NAMALWA (cell line): ENCODE measurements around the gene PLD5.
"Not testable (repeated sequence)": the region's sequence is repeated elsewhere in the genome, so short reads cannot be mapped to it uniquely, and the experiment has no call there.

Source experiments
- DNase-seq: peaks from one replicate; pipeline ENCODE4 v3.0.0-alpha.2; 2015; ENCODE audit warnings: low spot score

Gene PLD5

DNA sequence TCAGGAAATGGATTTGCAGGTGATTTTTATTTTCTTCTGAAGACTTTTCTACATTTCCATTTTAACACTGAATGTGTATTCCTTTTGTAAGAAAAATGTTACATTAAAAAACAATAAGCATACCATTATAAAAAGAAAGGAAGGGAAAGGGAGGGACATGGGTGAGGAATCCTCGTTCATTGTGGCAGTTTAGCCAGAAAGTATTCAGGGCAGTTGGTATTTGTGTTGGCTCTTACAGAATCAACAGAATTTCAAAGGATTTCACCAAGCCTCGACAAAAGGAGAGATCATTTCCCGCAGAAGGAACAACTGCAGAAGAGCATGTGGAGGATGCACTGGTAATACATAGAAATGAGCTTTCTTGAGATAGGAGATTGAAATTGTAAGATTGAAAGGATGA is 35.0 kb downstream of the PLD5 start:
- no peak for DNase-seq

DNA sequence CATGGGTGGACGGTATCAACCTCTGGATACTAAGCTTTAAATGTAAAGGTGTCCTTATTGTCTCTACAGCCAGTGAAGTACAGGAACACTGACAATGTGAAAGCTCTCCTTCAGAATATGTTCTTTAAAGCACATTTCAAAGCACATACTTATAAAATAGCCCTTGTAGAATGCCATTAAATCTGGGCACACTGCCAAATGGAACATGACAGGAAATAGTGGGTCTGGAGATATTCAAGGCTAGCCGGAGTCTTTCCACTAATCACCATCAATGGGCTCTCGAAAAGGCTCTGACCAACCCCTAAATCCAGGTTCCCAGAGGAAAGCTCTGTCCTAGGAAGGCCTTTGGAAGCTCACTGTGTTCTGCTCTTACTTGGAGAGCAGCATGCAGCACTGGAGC is 46.6 kb downstream of the PLD5 start:
- DNase-seq = no peak

DNA sequence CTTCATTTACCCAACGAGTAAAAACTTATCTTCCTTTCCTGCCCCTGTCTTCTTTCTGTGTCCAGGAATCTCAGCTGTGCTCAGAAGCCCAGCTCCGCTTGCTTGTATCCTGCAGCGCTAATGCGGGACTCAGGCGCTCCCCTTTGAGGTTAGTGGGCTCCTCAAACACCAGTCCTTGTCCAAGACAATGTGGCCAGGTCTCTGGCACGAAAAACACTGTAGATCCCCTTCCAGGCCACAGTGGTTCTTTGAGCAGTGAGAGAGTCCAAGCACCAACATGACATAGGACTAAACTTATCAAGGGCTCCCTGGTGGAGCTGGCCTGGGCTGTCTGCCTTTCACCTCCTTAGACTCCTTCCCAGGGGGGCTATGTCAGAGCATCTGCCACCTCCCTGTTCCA is 53.7 kb downstream of the PLD5 start:
- DNase-seq = no peak

DNA sequence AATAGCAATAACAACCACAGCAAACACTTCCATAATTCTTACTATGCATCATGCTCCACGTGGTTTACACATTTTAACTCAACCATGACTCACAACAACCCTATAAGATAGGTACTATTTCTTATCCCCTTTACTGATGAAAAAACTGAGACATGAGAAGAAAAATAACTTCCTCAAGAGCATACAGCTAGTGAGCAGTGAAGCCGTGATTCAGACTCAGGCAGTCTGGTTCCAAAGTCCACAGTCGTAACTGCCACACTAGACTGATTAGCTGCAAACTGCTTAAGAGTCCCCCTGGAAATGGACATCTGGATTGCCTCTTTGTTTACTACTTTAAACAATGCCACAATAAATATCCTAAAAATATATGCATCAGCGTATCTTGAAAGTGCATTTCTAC is 55.7 kb downstream of the PLD5 start:
- no peak for DNase-seq

- peak; percentile 41 for DNase-seq
These were observed 56.8 kb downstream of the PLD5 start for GRCh38 chr1:242467556-242468145.

DNA sequence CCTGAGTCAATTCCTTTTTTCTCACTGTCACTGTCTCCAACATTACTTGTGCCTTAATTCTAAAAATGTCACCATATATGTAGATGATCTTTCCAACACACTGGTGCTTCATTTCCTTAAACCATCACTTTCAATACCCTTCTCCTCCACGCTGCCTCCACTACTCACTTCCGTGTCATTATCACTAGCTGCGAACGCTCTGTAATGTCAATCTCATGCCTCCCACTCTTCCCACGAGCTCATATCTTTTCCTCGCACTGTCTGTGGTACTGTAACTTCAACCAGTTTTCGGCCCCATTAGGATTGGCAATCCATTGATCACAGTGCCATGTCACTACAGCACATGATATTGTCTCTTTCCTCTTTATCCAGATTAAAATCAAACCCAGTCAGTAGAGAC is 61.6 kb downstream of the PLD5 start:
- DNase-seq = no peak

GRCh38 chr1:242459740-242460139 is 64.8 kb downstream of the PLD5 start:
- not testable (repeated sequence) for DNase-seq

GRCh38 chr1:242456726-242457269 is 67.7 kb downstream of the PLD5 start:
- DNase-seq = no peak

GRCh38 chr1:242455052-242455361 is 69.5 kb downstream of the PLD5 start:
- no peak for DNase-seq

DNA sequence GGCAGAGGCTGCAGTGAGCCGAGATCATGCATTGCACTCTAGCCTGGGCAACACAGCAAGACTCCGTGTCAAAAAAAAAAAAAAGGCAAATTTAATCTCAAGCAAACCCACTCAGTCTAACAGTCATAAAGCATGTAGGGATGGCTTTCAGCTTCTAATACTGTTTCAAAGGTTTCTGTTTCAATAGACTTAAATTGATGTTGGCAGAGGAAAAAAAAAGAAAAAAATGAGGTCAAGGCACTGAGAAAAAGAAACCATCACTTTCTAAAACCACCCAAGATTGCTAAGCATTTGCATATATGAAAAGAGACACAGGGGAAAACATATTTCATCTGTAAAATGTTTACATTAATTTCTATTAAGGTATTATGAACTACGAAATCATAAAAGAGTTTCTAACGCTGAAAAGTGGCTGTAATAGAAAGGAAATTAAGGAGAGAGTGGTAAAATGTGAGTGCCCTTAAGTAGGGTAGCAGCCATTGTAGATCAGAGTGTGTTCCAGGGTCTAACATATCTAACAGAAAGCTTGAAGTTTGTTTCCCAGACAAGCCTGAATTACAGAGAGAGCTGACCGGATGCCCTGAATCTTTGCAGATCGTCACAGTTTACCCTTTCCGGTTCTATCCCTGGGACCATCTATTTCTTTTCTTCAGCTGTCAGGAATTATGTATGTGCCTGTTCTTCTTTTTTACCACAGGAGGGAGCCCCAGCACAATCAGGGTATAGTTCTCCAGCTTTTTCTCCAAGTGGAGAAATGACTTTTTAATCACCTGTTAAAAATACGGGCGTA is 70.0 kb downstream of the PLD5 start:
- DNase-seq = peak; percentile 48

GRCh38 chr1:242452573-242452972 is 71.9 kb downstream of the PLD5 start:
- no peak for DNase-seq

DNA sequence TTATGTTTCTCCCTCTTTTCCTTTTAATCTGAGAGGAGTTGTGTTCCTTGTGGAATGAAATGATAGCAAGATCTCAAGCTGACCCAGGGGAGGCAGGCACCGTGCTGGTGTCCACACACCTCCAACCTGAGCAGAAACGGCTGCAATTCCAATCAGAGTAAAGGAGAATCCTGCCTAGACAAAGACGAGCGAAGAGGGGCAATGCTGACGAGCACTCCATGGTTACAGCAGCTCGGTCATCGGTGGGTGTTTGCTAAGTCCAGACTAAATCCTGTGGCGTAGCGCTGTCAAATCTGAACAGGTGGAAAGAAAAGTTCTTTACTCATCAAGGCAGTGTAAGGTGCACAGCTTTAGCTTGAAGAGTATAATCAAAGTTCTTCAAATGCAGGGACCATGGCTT is 74.8 kb downstream of the PLD5 start:
- no peak for DNase-seq

DNA sequence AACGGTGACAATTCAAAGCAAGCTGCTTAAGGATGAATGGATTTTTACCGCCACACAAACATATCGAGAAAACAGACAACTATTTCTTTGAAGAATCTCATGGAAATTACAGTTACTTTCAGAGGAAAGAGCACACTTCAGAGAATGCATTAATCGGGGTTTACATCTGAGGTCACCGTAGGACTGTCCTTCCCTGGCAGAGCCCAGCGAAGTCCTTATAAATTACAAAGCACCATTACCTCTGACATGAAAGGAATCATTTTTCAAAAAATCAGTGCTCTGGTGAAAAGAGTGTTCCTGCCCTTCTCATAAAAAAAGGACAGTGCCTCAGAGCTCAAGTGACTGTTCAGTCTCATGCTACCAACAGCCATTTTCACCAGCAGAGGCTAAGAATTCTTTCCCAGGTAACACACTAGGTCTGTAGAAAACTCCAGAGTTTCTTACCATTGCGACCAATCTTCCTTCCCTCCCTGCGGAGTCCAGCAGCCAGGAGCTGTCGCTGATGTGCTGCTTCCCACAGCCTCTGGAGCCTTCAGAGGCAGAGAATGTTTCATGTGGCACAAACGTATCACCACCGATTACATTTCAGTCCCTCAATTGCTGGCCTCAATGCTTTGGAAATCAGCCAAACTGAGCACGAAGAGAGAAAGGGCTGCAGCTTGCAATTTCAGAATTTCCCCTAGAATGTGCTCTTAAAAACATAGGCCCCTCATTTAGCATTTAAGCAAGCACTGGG is 75.4 kb downstream of the PLD5 start:
- DNase-seq = no peak

GRCh38 chr1:242447689-242448088 is 76.8 kb downstream of the PLD5 start:
- no peak for DNase-seq

GRCh38 chr1:242440757-242441156 is 83.7 kb downstream of the PLD5 start:
- DNase-seq = no peak

GRCh38 chr1:242435200-242435599 is 89.3 kb downstream of the PLD5 start:
- DNase-seq = no peak

- no peak for DNase-seq
These were observed 91.9 kb downstream of the PLD5 start for GRCh38 chr1:242432491-242433095.

DNA sequence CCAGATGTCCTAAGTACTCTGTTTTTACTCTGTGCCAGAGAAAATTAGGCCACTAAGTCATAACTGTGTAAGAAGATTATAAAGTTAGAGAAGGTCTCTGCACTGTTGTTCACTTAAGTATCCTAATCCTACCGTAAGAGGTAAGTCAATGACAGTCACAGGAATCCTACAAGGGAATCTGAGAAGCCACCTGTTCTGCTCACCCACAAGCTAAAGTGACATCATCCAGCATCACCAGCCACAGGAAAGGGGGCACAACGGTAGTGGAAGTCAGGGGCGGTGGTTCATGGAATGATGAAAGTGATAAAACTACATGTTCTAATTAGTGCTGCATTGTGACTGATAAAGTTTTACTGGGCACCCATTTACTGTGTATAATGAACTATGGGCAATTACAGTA is 92.7 kb downstream of the PLD5 start:
- DNase-seq = no peak

DNA sequence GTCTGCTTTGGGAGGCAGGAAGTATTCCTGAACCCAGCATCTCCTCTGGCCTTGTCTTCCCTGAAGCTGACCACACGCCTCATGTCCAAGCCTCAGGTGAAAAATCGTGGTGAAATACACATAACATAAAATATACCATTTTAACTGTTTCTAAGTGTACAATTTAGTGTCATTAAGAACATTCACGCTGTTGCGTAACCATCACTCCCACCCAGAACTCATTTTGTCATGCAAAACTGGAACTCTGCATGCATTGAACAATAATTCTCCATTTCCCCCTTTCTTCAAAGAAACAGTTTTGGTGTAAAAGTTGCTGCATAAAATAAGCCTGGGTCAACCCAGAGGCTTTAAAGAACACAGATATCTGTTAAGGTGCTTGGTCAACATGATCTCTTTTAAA is 93.5 kb downstream of the PLD5 start:
- no peak for DNase-seq

DNA sequence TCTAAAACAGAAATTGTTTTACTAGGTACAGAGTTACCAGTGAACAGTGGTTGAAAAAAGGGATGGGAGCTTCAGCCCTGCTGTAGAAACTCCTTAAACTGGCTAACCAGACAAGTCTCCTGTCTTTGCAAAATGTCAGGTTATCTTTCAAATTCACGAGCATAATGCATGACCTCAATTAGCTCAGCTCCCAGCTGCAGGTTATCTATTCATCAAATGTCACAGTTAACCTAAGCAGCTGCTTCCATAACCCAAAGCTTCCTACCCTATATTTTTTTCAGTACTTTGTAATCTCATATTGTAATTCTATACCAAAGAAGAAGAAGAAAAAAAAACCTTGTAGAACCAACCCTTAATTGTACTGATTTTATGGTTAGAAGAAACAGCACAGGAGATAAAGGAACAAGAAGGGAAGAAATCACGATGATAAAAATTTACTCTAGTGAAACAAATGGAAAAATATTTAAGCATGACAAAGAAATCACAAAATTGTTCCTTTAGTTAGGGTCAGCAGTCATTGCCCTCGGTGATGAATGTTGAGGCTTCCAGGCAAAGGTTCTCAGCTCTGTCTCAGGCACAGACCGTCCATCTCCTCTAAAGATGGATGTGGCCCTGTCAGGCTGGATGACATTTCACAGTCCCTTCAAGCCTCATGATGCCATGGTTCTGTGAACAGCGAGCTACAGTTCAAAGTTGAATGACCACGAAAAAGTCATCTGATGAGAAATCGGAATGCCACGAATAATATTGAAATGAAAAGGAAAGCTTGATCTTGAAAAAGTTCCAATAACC is 95.9 kb downstream of the PLD5 start:
- no peak for DNase-seq

- DNase-seq = no peak
These were observed 97.0 kb downstream of the PLD5 start for GRCh38 chr1:242427519-242427918.
